Measurements from ENCODE around the gene MMD2.

MMD2 gene

DNA sequence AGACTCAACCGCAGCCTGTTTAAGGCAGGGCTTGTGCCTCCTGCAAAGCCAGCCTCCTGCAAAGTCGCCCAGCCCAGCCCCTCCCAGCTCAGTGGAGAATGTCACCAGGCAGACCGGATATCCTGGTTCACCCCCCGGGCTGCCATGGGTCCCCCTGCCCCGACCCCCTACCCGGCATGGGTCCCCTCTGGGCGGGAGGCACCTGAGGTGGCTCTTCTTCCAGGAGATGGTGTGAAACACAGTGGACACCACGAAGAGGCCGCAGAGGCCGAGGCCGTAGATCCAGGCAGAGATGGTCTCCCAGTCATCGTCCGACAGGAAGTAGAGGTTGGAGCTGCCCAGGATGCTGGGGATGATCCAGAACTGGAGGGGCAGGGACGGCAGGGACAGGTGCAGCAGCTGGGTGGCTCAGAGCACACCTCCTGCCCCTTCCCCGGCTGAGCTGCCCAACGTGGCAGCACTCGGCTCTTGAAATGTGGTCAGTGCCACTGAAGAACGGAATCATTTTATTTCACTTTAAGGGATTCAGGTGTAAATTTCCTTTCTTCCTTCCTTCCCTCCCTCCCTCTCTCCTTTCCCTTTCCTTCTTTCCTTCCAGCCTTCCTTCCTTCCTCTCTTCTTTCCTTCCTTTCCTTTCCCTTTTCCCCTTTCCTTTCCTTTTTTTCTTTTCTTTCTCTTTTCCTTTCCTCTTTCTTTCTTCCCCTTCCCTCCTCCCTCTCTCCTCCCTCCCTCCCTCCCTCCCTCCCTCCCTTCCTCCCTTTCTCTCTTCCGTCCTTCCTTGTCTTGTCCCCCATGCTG lies 38.8 kb downstream of the MMD2 start:
- TF ChIP-seq, protein P1, sequence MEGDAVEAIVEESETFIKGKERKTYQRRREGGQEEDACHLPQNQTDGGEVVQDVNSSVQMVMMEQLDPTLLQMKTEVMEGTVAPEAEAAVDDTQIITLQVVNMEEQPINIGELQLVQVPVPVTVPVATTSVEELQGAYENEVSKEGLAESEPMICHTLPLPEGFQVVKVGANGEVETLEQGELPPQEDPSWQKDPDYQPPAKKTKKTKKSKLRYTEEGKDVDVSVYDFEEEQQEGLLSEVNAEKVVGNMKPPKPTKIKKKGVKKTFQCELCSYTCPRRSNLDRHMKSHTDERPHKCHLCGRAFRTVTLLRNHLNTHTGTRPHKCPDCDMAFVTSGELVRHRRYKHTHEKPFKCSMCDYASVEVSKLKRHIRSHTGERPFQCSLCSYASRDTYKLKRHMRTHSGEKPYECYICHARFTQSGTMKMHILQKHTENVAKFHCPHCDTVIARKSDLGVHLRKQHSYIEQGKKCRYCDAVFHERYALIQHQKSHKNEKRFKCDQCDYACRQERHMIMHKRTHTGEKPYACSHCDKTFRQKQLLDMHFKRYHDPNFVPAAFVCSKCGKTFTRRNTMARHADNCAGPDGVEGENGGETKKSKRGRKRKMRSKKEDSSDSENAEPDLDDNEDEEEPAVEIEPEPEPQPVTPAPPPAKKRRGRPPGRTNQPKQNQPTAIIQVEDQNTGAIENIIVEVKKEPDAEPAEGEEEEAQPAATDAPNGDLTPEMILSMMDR (IDR thresholded peaks at IDR 0.05): no peak
- H3K4me2 ChIP-seq (ENCODE audit: low read length): no peak overlapping the region
- no peak overlapping the region for H2AFZ ChIP-seq
- H3K9ac ChIP-seq: no peak overlapping the region
- no peaks in the 10 kb centered on the region for H3K79me2 ChIP-seq
- no peaks in the 10 kb centered on the region for H3K9me3 ChIP-seq (ENCODE audit: control insufficient read depth, low read length)
- no peaks in the 10 kb centered on the region for H3K36me3 ChIP-seq (ENCODE audit: control insufficient read depth, insufficient read depth, low read length)
- H3K4me3 ChIP-seq (ENCODE audit: low read depth, low read length): no peak overlapping the region
- no peak overlapping the region for H3K27ac ChIP-seq
- H3K4me1 ChIP-seq: no peaks in the 10 kb centered on the region
- H3K27me3 ChIP-seq (ENCODE audit: control insufficient read depth, insufficient read depth, low read length): no peaks in the 10 kb centered on the region

DNA sequence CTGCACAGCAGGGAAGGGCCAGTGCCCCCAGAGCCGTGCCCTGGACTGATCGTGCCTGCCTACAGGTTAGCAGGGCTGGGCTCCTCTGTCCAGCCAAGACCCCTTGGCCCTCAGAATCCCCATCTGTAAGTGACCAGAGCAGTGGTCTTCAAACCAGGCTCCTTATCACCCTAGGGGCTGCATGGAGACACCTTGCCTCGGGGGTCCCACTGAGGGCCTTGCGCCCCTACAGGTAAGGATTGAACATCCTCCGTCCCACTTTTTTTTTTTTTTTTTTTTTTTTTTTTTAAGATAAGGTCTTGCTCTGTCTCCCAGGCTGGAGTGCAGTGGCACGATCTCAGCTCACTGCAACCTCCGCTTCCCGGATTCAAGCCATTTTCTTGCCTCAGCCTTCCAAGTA lies 42.9 kb downstream of the MMD2 start:
- no peaks in the 10 kb centered on the region for H3K27me3 ChIP-seq (ENCODE audit: control insufficient read depth, insufficient read depth, low read length)
- H2AFZ ChIP-seq: no peak overlapping the region
- H3K4me3 ChIP-seq (ENCODE audit: low read depth, low read length): no peak overlapping the region
- H3K27ac ChIP-seq: no peak overlapping the region
- H3K9me3 ChIP-seq (ENCODE audit: control insufficient read depth, low read length): no peaks in the 10 kb centered on the region
- no peak overlapping the region for H3K4me2 ChIP-seq (ENCODE audit: low read length)
- H3K9ac ChIP-seq: no peak overlapping the region
- H3K36me3 ChIP-seq (ENCODE audit: control insufficient read depth, insufficient read depth, low read length): no peaks in the 10 kb centered on the region
- H3K79me2 ChIP-seq: no peaks in the 10 kb centered on the region
- TF ChIP-seq, protein P1 (IDR thresholded peaks at IDR 0.05): no peak
- H3K4me1 ChIP-seq: no peaks in the 10 kb centered on the region

DNA sequence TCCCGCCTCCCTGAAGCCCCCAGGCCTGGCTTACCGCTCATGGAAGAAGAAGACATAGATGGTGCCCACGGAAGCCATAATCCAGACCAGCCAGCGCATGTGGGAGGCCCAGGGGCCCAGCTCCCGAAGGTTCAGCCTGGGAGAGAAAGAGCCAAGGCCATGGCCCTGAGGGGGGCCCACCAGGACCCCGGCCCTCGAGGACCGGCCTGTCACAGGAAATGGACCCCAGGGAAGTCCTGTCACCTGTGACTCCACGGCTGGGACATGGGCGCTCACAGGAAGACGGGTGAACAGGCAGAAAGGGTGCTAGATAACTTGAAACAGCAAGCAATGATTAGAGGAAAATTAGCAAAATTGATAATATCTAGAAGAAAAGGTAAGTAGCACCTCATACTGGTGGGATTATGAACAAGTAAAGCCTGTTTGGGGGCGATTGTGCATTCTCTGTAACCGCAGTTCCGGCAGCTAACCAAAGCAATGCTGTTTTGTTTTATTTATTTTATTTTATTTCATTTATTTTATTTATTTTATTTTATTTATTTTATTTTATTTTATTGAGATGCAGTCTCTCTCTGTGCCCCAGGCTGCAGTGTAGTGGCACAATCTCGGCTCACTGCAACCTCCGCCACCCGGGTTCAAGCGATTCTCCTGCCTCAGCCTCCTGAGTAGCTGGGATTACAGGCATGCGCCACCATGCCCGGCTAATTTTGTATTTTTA lies 47.7 kb downstream of the MMD2 start:
- Histone ChIP-seq H3K4me2 (ENCODE audit: low read length) (no peak overlapping the region), H3K9ac (no peak overlapping the region), H3K36me3 (ENCODE audit: control insufficient read depth, insufficient read depth, low read length) (no peaks in the 10 kb centered on the region), H3K4me1 (no peaks in the 10 kb centered on the region), H3K27me3 (ENCODE audit: control insufficient read depth, insufficient read depth, low read length) (no peaks in the 10 kb centered on the region), H3K79me2 (no peaks in the 10 kb centered on the region), H2AFZ (no peak overlapping the region), H3K27ac (no peak overlapping the region), H3K4me3 (ENCODE audit: low read depth, low read length) (no peak overlapping the region), H3K9me3 (ENCODE audit: control insufficient read depth, low read length) (no peaks in the 10 kb centered on the region)
- TF ChIP-seq, protein P1 (IDR thresholded peaks at IDR 0.05): no peak

DNA sequence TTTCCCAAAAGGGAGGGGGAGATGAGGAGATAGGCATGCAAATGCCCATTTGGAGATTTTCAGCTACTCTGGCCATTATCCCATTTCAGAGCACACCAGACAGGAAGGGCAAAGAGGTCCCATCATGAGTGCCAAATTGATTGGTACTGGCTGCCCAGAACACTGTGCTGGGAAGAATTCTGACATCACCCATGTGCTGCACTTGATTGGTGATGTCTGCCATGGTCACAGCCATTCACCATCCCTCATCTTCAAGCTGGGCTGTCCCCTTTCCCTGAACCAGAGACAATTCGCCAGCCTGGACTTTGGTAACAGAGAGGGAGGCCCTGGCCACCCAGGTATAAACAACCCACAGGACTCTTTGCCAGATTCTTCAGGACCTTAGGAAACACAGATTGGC lies 52.3 kb downstream of the MMD2 start:
- Histone ChIP-seq H3K79me2 (no peaks in the 10 kb centered on the region), H3K27me3 (ENCODE audit: control insufficient read depth, insufficient read depth, low read length) (peaks cover 6% of the 10 kb centered on the region), H3K9me3 (ENCODE audit: control insufficient read depth, low read length) (no peaks in the 10 kb centered on the region), H3K27ac (no peak overlapping the region), H2AFZ (no peak overlapping the region), H3K4me1 (no peaks in the 10 kb centered on the region), H3K36me3 (ENCODE audit: control insufficient read depth, insufficient read depth, low read length) (no peaks in the 10 kb centered on the region), H3K4me3 (ENCODE audit: low read depth, low read length) (no peak overlapping the region), H3K4me2 (ENCODE audit: low read length) (no peak overlapping the region), H3K9ac (no peak overlapping the region)
- TF ChIP-seq, protein P1 (IDR thresholded peaks at IDR 0.05): no peak
